GM19467 (cell line): ENCODE data around the gene SLC7A5.

Source experiments
- ATAC-seq: cut with Tn5 transposase; IDR thresholded peaks from one replicate; pipeline ENCODE4 v1.9.1; 2021; ENCODE audit warnings: mild to moderate bottlenecking, moderate library complexity; ENCODE audit not compliant: unreplicated experiment

Gene SLC7A5

GRCh38 chr16:87847785-87848675 is 21.3 kb downstream of the SLC7A5 start:
- no peak for ATAC-seq

DNA sequence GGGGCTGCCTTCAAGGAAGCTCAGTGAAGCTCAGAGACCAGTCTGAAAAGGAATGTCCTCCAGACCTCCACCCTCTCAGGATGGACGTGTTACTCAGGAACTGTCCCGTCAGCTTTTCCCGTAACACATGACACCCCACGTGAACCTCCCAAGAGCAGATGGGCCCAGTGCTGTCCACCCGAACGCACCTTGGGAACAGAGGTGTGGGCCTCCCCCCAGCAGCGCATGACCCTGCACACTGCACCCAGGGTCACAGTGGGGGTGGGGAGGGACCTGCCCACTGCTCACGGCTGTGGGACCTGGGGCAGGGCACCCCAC is 21.9 kb downstream of the SLC7A5 start:
- ATAC-seq: no peak

GRCh38 chr16:87846705-87847466 is 22.4 kb downstream of the SLC7A5 start:
- no peak for ATAC-seq

- ATAC-seq: no peak
Measured at GRCh38 chr16:87845807-87846619, 23.3 kb downstream of the SLC7A5 start.

GRCh38 chr16:87845213-87845612 is 24.1 kb downstream of the SLC7A5 start:
- ATAC-seq: no peak

DNA sequence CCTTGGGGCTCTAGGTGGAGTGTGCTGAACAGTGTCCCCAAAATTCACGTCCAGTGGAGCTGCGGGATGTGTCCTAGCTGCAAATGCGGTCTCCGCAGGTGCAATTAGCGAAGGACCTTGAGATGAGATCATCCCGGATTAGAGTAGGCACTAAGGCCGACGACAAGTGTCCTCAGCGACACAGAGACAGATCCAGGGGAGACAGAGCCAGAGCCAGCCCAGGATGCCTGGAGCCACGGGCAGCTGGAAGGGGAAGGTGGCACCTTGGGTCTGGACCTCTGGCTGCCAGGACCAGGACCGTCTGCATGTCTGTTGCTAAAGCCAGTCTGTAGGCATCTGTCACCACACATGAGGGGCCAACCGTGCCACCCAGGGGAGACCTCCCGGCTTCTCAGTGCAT is 24.5 kb downstream of the SLC7A5 start:
- ATAC-seq: no peak

DNA sequence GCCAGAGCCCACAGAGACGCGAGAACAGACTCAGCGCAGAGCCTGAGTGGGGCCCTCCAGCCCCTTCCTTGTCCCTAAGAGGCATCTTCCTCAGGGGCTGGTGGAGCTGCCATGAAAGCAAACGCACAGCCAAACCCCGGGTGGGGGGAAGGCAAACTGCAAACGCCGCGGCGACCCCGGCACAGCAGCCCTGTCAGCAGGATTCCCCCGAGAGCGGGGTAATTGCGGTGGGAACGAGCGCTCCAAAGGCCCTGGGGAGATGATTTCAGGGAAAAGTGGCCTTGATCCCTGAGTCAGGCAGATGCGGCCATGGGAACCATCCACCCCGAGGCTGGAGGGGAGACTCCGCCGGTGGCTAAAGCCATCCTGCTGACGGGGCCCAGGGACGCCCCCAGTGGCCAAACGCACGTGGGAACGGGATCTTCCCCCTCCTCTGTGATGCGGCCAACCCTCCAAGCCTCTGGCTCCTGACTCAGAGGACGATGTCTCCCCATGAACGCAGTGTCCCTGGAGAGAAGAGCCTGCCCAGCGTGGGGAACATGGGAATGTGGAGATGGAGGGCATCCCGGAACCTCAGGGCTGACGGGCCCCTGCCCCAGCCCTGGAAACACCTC is 25.1 kb downstream of the SLC7A5 start:
- ATAC-seq: no peak

DNA sequence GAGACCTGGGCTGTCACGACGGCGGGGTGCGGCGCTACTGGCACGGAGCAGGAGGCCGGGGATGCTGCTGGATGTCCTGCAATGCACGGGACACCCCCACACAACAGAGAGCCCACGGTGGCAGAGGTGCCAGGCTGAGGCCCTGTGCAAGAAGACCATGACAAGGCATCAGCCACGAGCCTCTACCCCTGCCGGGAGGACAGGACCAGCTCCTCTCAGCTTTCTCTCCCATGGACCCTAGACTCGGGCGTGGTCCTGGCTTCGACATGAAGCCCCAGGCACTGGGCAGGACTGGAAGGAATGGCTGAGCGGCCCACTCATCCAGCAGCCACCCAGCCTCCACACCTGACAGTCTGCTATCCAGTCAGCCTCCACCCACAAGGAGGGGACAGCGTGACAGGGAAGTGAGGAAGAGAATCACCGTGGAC is 25.6 kb downstream of the SLC7A5 start:
- ATAC-seq: no peak

DNA sequence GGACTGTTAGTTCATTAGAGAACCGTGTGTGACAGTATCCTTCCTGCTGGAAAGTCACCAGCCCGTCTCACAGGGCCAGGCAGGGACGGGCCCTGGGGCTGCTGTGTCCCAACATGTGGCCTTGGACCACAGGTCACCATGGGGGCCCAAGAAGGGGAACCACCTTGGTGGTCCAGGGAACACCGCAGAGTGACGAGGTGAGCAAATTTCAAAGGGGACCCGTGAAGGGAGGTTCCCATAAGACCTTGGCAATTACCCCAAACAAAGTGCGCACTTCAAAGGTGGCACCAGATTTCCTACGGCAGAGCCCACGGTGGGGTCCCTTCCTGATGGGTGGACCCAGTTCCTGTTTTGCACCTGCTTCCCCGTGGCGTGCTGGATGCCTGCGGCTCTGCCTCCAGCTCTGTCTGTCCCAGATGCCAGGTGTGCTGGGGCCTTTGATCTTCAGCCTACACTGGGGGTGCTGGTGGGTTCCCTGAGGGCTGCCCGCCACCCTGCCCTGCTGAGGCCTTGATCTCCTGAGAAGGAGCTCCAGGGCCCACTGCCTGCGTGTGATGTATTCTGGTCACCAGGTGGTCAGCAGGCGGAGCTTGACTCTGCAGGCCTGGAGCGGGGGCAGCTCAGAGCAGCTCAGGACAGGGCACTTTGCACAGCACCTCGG is 27.0 kb downstream of the SLC7A5 start:
- ATAC-seq: no peak

GRCh38 chr16:87841340-87842208 is 27.7 kb downstream of the SLC7A5 start:
- ATAC-seq: no peak

- ATAC-seq: no peak
Measured at GRCh38 chr16:87840271-87840978, 28.9 kb downstream of the SLC7A5 start.

DNA sequence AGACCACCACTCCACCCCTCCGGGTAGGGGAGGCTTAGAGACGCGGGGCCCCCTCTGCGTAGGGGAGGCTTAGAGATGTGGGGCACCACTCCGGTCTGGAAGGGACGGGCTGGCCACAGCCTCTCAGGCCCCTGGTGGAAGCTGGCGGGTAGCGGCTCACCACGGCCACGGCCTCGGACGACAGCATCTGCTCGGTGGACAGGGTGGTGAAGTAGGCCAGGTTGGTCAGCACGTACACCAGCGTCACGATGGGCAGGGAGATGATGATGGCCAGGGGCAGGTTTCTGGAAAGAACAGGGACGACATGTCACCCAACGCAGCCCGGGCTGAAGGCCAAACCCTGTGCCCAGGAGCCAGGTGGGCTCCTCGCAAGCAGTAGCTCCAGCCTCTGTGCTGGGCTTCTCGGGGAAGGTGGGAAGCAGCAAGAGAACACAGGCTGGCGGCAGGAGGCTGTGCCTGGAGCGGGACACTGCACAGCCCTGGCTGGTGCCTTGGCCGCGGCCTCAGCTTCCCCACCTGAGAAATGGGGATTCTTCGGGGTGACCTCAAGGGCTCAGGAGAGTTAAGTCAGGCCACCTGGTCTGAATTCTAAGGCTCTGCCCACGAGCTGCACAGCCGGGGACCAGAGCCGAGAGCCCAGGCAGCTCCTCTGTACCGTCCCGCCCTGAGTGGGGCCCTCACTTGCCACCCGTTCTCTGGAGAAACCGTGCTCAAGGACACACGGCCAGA is 29.6 kb downstream of the SLC7A5 start:
- no peak for ATAC-seq

DNA sequence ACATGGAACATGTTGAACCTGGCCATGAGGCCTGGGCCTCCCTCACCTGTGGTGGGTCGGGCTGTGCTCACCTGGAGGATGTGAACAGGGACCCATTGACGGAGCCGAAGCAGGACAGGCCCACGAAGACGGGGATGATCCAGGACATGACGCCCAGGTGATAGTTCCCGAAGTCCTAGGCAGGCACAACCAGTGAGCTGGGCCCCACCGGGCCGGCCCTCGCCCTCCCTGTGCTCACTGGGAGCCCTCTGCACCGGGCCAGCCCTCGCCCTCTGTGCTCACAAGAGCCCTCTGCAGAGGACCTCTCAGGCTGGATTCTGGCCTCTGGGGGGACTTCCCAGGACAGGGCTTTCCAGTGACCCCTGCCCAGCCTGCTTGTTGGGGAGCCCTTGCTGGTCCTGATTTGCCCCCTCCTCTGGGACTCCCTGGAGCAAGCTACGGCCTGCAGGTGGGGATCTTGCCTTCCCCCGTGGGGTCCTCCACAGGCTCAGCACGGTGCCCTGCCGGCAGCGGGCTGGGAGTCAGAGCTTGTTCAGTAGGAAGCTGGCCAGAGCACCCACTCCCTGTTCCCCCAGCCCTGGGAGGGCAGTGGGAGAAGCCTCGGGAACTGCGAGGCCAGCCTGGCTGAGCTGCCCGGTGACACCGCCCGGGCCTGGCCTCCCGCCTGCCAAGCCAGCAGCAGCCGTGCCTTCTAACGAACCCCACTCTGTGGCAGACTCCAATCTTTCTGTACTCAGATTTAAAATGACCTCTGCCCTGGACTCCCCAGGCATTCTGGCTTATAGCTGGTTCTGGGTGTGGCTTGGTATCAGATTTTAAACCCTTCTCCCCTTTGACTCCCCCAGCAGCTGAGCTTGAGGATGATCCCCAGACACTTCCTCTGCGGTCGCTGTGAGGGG is 30.4 kb downstream of the SLC7A5 start:
- no peak for ATAC-seq

DNA sequence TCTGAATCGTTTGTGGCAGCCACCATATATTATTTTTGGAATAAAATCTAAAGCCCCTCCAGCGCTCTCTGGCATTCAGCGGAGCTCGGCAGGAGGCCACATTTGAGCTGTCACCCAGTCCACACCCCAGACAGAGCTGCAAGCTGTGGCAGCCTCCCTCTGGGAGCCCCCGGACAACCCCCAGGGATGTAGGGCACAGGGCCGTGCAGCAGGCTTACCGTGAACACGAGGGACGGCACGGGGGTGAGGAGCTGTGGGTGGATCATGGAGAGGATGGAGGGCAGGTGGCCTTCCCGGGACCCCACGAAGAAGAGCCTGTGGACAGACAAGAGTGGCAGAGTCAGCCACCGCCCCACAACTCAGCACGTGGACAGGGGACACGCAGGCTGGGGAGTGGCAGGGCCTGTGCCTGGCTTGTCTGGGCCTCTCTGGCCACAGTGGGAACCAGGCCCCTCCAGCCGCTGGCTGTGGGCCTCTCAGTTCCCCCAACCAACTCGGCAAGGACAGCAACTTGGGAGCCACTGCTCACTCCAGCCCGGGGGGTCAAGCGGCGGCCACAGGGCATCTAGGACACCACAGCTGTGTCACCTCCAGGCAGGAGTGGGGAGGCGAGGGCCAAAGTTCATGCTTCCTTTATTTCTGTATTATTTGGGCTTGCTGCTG is 31.5 kb downstream of the SLC7A5 start:
- ATAC-seq: no peak

- no peak for ATAC-seq
Measured at GRCh38 chr16:87836844-87837581, 32.3 kb downstream of the SLC7A5 start.

DNA sequence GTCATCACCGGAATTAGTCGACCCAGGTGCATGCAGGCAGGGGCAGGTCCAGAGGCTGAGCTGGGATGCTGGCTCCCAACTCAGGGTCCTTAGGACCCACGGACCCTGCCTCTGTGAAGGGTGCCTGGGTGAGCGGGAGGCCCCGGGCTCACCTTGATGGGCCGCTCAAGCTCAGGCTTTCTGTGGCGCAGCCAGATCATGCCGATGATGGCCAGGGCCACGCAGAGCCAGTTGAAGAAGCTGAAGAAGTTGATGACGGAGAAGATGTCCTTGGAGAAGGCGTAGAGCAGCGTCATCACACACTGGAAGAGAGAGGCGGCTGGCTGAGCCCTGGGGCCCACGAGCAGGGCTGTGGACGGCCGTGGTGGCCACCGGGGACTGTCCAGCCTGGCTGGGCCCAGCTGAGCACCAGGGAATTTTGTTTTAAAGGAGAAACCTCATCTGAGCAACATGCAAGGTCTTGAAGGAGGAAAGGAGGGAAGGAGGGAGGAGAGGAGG is 32.9 kb downstream of the SLC7A5 start:
- no peak for ATAC-seq
